Medulla oblongata (tissue), 1 donor: Measurements from ENCODE around the gene VWA3B.

ENCODE experiments used
- DNase-seq: peaks from one replicate; pipeline ENCODE4 v3.0.0-alpha.2; 2015; ENCODE audit errors: extremely low spot score

Gene VWA3B

GRCh38 chr2:98332989-98333388, 246.0 kb downstream of the VWA3B start:
- no peak for DNase-seq

- DNase-seq, result no peak
These were observed 247.0 kb downstream of the VWA3B start for GRCh38 chr2:98333922-98334321.

- DNase-seq, result peak; percentile 73
These were observed 247.6 kb downstream of the VWA3B start for GRCh38 chr2:98334439-98335078.

GRCh38 chr2:98335271-98335670, 248.3 kb downstream of the VWA3B start:
- no peak for DNase-seq

- DNase-seq, result no peak
These were observed 254.3 kb downstream of the VWA3B start for GRCh38 chr2:98341241-98341640.

- no peak for DNase-seq
These were observed 256.3 kb downstream of the VWA3B start for GRCh38 chr2:98343285-98343684.

- DNase-seq, result no peak
These were observed 259.6 kb downstream of the VWA3B start, which contains the start of gene CNGA3 for GRCh38 chr2:98346311-98347236. Gene CNGA3 (plus strand): TSS chr2:98346456. CDS start chr2:98369976, 23,520 bp downstream.

- DNase-seq, result no peak
These were observed 260.5 kb downstream of the VWA3B start for GRCh38 chr2:98347298-98348065.

GRCh38 chr2:98348066-98348561, 261.1 kb downstream of the VWA3B start:
- peak; percentile 3 for DNase-seq

GRCh38 chr2:98350411-98350810, 263.4 kb downstream of the VWA3B start:
- no peak for DNase-seq

- DNase-seq, result no peak
These were observed 268.9 kb downstream of the VWA3B start for GRCh38 chr2:98355881-98356280.

- DNase-seq, result no peak
These were observed 269.8 kb downstream of the VWA3B start for GRCh38 chr2:98356729-98357128.

GRCh38 chr2:98357849-98358248, 270.9 kb downstream of the VWA3B start:
- no peak for DNase-seq

GRCh38 chr2:98359986-98360385, 273.0 kb downstream of the VWA3B start:
- no peak for DNase-seq
